Osteoblast (primary cell): ENCODE results near the gene GANAB. TPM values are rescaled to one million over a fixed set of nuclear protein-coding genes. Genes with fewer than 3 reads are reported as not detected.

Experiments used
- DNase-seq: peaks from one replicate; pipeline ENCODE4 v3.0.0; 2011; ENCODE audit warnings: low spot score, mixed read lengths; ENCODE audit not compliant: insufficient read length; ENCODE audit errors: missing footprints
- H2AFZ ChIP-seq: 2 replicates; pipeline ENCODE4 v1.6.0; 2011; ENCODE audit warnings: mild to moderate bottlenecking, low read length
- H3K27ac ChIP-seq: 2 replicates; pipeline ENCODE4 v1.5.1; 2011; ENCODE audit warnings: mild to moderate bottlenecking, low read depth, low read length, moderate library complexity
- H3K27me3 ChIP-seq: 2 replicates; pipeline ENCODE4 v1.6.0; 2012; ENCODE audit warnings: mild to moderate bottlenecking, control low read depth, inconsistent platforms, low read length, moderate library complexity; ENCODE audit not compliant: insufficient read depth
- H3K36me3 ChIP-seq: 2 replicates; pipeline ENCODE4 v1.5.1; 2011; ENCODE audit warnings: mild to moderate bottlenecking, low read length, control low read depth, moderate library complexity; ENCODE audit not compliant: insufficient read depth
- H3K4me1 ChIP-seq: 2 replicates; pipeline ENCODE4 v1.5.1; 2011; ENCODE audit warnings: mild to moderate bottlenecking, low read length, control low read depth, moderate library complexity; ENCODE audit not compliant: insufficient read depth
- H3K4me2 ChIP-seq: 2 replicates; pipeline ENCODE4 v1.6.0; 2011; ENCODE audit warnings: mild to moderate bottlenecking, low read length; ENCODE audit not compliant: insufficient read depth
- H3K4me3 ChIP-seq: fragments of 200-600 bp; sonication (generic); 3 replicates; pipeline ENCODE4 v1.5.1; 2012; ENCODE audit warnings: mild to moderate bottlenecking, low read length, inconsistent platforms; ENCODE audit not compliant: insufficient read depth
- H3K79me2 ChIP-seq: 2 replicates; pipeline ENCODE4 v1.6.0; 2012; ENCODE audit warnings: mild to moderate bottlenecking, low read length, control low read depth, inconsistent platforms; ENCODE audit not compliant: insufficient read depth
- H3K9me3 ChIP-seq: 2 replicates; pipeline ENCODE4 v1.5.1; 2011; ENCODE audit warnings: low read depth, low read length, control low read depth
- H4K20me1 ChIP-seq: 2 replicates; pipeline ENCODE4 v1.6.0; 2012; ENCODE audit warnings: mild to moderate bottlenecking, low read length, control low read depth; ENCODE audit not compliant: insufficient read depth
- CTCF ChIP-seq: IDR thresholded peaks from 2 replicates; pipeline ENCODE4 v1.5.1; 2011; ENCODE audit warnings: mild to moderate bottlenecking, low read depth, low read length, moderate library complexity; ENCODE audit errors: extremely low read depth
- total RNA-seq: library from RNA; depleted of rRNA; stranded (reverse); fragments of >200 nt; gene quantifications from 2 replicates; pipeline ENCODE4 v1.2.3, GENCODE V29; 2012

Gene GANAB
- total RNA-seq, 1 donor, result 242 TPM

DNA sequence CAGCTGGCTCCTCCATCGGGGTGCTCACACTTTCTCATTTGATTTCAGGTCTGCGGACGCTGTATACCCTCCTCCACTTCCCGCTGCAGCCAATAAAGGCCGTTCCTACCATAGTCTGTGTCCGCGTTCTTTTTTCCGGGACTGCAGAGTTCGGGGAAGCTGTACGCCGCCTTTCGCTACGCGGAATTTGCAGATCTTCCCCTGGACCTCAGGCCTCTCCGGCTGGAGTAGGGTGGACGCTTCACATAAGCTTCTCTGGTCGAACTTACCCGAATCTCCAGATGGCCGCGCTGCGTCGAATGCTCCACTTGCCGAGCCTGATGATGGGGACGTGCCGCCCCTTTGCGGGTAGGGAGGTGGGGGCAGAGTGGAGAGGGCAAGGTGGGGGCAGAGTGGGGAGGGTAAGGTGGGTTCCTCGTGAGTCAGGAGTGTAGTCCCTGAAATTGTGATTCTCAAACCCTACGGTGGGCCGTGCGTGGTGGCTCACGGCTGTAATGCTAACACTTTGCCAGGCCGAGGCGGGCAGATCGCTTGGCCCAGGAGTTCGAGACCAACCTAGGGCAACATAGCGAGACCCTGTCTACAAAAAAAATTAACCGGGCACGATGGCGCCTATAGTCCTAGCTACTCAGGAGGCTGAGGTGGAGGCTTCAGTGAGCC, 19.3 kb upstream of the GANAB start:
- no peak for TF ChIP-seq CTCF
- DNase-seq, result peak; percentile 80
- Histone ChIP-seq H3K4me2 (peak overlapping the region; percentile 91), H4K20me1 (peaks cover 14% of the 10 kb centered on the region), H3K9me3 (no peaks in the 10 kb centered on the region), H3K4me3 (peak overlapping the region; percentile 97), H3K27ac (peak overlapping the region; percentile 82), H3K4me1 (peaks cover 25% of the 10 kb centered on the region), H3K36me3 (peaks cover 29% of the 10 kb centered on the region), H3K79me2 (peaks cover 39% of the 10 kb centered on the region), H3K27me3 (no peaks in the 10 kb centered on the region), H2AFZ (no peak overlapping the region)

- peak within 1 kb of the TSS; percentile 91 for H3K4me2 ChIP-seq
- H3K36me3 ChIP-seq, result peaks cover 29% of the 10 kb centered on the region
- peak; percentile 98 for DNase-seq
- TF ChIP-seq CTCF, result no peak
- H3K27ac ChIP-seq, result peak within 1 kb of the TSS; percentile 82
- peaks cover 14% of the 10 kb centered on the region for H4K20me1 ChIP-seq
- peaks cover 21% of the 10 kb centered on the region for H3K4me1 ChIP-seq
- H3K9me3 ChIP-seq, result no peaks in the 10 kb centered on the region
- H3K79me2 ChIP-seq, result peaks cover 39% of the 10 kb centered on the region
- peak within 1 kb of the TSS; percentile 97 for H3K4me3 ChIP-seq
- H3K27me3 ChIP-seq, result no peaks in the 10 kb centered on the region
- peak within 1 kb of the TSS; percentile 90 for H2AFZ ChIP-seq
These were observed 18.7 kb upstream of the GANAB start, which contains the start of the genes C11orf98 and CSKMT for GRCh38 chr11:62665075-62665598. Gene C11orf98, minus strand, starts transcription at chr11:62665210. Its CDS starts 41 bp downstream, at chr11:62665169. Gene CSKMT, plus strand, starts transcription at chr11:62665312. Its CDS starts 568 bp downstream, at chr11:62665880.

DNA sequence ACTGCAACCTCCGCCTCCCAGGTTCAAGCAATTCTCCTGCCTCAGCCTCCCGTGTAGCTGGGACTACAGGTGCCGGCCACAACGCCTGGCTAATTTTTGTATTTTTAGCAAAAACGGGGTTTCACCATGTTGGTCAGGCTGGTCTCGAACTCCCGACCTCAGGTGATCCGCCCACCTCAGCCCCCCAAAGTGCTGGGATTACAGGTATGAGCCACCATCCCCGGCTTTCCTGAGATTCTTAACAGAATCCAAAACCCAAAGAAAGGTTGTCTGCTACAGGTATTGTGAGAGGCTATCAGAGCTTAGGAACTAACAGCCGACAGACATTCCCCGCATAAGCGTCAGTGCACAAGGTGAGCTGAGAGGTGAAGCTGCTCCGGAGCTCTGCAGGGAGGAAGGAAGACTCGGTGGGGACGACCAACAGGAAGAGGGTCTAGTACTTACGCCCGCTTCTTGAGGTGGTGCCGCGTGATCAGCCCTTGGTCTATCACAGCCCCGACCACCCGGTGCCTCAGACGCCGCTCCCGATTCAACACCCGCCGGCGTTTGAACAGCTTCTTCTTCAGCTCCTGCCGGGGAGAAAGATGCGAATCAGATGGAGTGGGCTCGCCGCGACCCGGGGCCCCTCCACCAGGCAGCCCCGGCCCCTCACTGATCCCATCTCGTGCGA, 18.1 kb upstream of the GANAB start:
- peak overlapping the region; percentile 97 for H3K4me3 ChIP-seq
- peaks cover 10% of the 10 kb centered on the region for H4K20me1 ChIP-seq
- peaks cover 18% of the 10 kb centered on the region for H3K4me1 ChIP-seq
- H3K27me3 ChIP-seq, result no peaks in the 10 kb centered on the region
- peak; percentile 91 for DNase-seq
- H3K79me2 ChIP-seq, result peaks cover 35% of the 10 kb centered on the region
- H3K9me3 ChIP-seq, result no peaks in the 10 kb centered on the region
- peak overlapping the region; percentile 90 for H2AFZ ChIP-seq
- TF ChIP-seq CTCF, result no peak
- H3K4me2 ChIP-seq, result peak overlapping the region; percentile 91
- H3K27ac ChIP-seq, result peak overlapping the region; percentile 82
- peaks cover 24% of the 10 kb centered on the region for H3K36me3 ChIP-seq
